GM23338 (cell line): ENCODE data around the gene LRRN1. TPM values are rescaled to one million over a fixed set of nuclear protein-coding genes. Genes with fewer than 3 reads are reported as not detected.
A peak's percentile ranks its signal among the peaks of the same experiment; 100 is the strongest.

Source experiments
- ATAC-seq: fragments of 200-7000 bp; cut with Tn5 transposase; 3 replicates; pipeline ENCODE4 v1.9.1; 2020
- DNase-seq: peaks from one replicate; pipeline ENCODE4 v3.0.0-alpha.2; 2015; ENCODE audit warnings: low spot score
- H2AFZ ChIP-seq: fragments of 200-600 bp; sonication (generic); 2 replicates; pipeline ENCODE4 v1.8.0; 2016; ENCODE audit warnings: antibody characterized with exemption, mild to moderate bottlenecking, moderate library complexity
- H3F3A ChIP-seq: fragments of 200-600 bp; sonication (generic); replicated peaks from 2 replicates; pipeline ENCODE4 v1.8.0; 2017; ENCODE audit warnings: antibody characterized with exemption, mixed run types, low read depth
- H3K27ac ChIP-seq: fragments of 200-600 bp; sonication (generic); 2 replicates; pipeline ENCODE4 v1.6.1; 2016; ENCODE audit warnings: low read depth
- H3K27me3 ChIP-seq: fragments of 200-600 bp; sonication (generic); 2 replicates; pipeline ENCODE4 v1.8.0; 2016; ENCODE audit warnings: mild to moderate bottlenecking, mixed run types, moderate library complexity; ENCODE audit not compliant: insufficient read depth
- H3K36me3 ChIP-seq: fragments of 200-600 bp; sonication (generic); 2 replicates; pipeline ENCODE4 v1.8.0; 2016; ENCODE audit warnings: mild to moderate bottlenecking; ENCODE audit not compliant: insufficient read depth
- H3K4me1 ChIP-seq: fragments of 200-600 bp; sonication (generic); 2 replicates; pipeline ENCODE4 v1.8.0; 2016; ENCODE audit warnings: mild to moderate bottlenecking, moderate library complexity; ENCODE audit not compliant: insufficient read depth
- H3K4me2 ChIP-seq: fragments of 200-600 bp; sonication (generic); 2 replicates; pipeline ENCODE4 v1.7.1; 2017; ENCODE audit warnings: mixed run types
- H3K4me3 ChIP-seq: fragments of 200-600 bp; sonication (generic); 2 replicates; pipeline ENCODE4 v1.6.1; 2016; ENCODE audit warnings: mixed run types
- H3K79me2 ChIP-seq: fragments of 200-600 bp; sonication (generic); replicated peaks from 2 replicates; pipeline ENCODE4 v1.8.0; 2017; ENCODE audit warnings: mild to moderate bottlenecking; ENCODE audit not compliant: insufficient read depth
- H3K9me2 ChIP-seq: fragments of 200-600 bp; sonication (generic); 2 replicates; pipeline ENCODE4 v1.8.0; 2017; ENCODE audit not compliant: insufficient read depth
- H4K20me1 ChIP-seq: fragments of 200-600 bp; sonication (generic); replicated peaks from 2 replicates; pipeline ENCODE4 v1.8.0; 2017; ENCODE audit warnings: mild to moderate bottlenecking; ENCODE audit not compliant: insufficient read depth
- H3K27ac Mint-ChIP-seq: 2 replicates; pipeline ENCODE4 v1.8.0; 2020; ENCODE audit warnings: inconsistent platforms, mild to moderate bottlenecking, moderate library complexity, mixed read lengths
- H3K27me3 Mint-ChIP-seq: 3 replicates; pipeline ENCODE4 v1.8.0; 2022; ENCODE audit warnings: low read depth, mild to moderate bottlenecking, moderate library complexity, mixed read lengths, inconsistent platforms; ENCODE audit not compliant: insufficient read depth, poor library complexity
- H3K36me3 Mint-ChIP-seq: 3 replicates; pipeline ENCODE4 v1.8.0; 2021; ENCODE audit warnings: low read depth, mild to moderate bottlenecking, inconsistent platforms, moderate library complexity, mixed read lengths
- H3K4me1 Mint-ChIP-seq: 3 replicates; pipeline ENCODE4 v1.8.0; 2020; ENCODE audit warnings: mild to moderate bottlenecking, inconsistent platforms, mixed read lengths
- H3K4me3 Mint-ChIP-seq: 3 replicates; pipeline ENCODE4 v1.8.0; 2021; ENCODE audit warnings: moderate library complexity, mild to moderate bottlenecking, inconsistent platforms, mixed read lengths
- H3K9me3 Mint-ChIP-seq: 3 replicates; pipeline ENCODE4 v1.8.0; 2020; ENCODE audit warnings: moderate library complexity, mild to moderate bottlenecking, inconsistent platforms, mixed read lengths
- CREB1 ChIP-seq: fragments of 250-450 bp; sonication (Bioruptor Pico); IDR thresholded peaks from 2 replicates; pipeline ENCODE4 v1.5.0; 2020; ENCODE audit warnings: low read depth, mild to moderate bottlenecking, moderate library complexity
- CTCF ChIP-seq, 2 experiments: fragments of 200-600 bp in 1 of 2; sonication (generic) in 1 of 2; conservative IDR thresholded peaks; 2 replicates each; pipeline versions ENCODE4 v1.5.1 to v1.6.1; 2016 to 2017; ENCODE audit warnings: antibody characterized with exemption in 2 of 2, low read depth in 2 of 2, mild to moderate bottlenecking in 2 of 2, moderate library complexity in 1 of 2
- EZH2 ChIP-seq: fragments of 200-600 bp; sonication (generic); IDR thresholded peaks from one replicate; pipeline ENCODE4 v1.8.0; 2017; ENCODE audit warnings: antibody characterized with exemption, mild to moderate bottlenecking, low read depth; ENCODE audit not compliant: unreplicated experiment
- EZH2phosphoT487 ChIP-seq: fragments of 200-600 bp; sonication (generic); IDR thresholded peaks from one replicate; pipeline ENCODE4 v1.8.1; 2018; ENCODE audit warnings: antibody characterized with exemption; ENCODE audit not compliant: unreplicated experiment
- JUNB ChIP-seq: IDR thresholded peaks from one replicate; pipeline ENCODE4 v1.6.1; 2016; ENCODE audit warnings: antibody characterized with exemption; ENCODE audit not compliant: unreplicated experiment
- NANOG ChIP-seq: IDR thresholded peaks from 2 replicates; pipeline ENCODE4 v1.6.1; 2016; ENCODE audit warnings: antibody characterized with exemption, borderline replicate concordance
- POLR2AphosphoS5 ChIP-seq: IDR thresholded peaks from 2 replicates; pipeline ENCODE4 v1.6.1; 2016; ENCODE audit warnings: antibody characterized with exemption, low read depth
- REST ChIP-seq: IDR thresholded peaks from one replicate; pipeline ENCODE4 v1.6.1; 2018; ENCODE audit warnings: antibody characterized with exemption; ENCODE audit not compliant: unreplicated experiment
- ZNF114 ChIP-seq: fragments of 250-450 bp; sonication (Bioruptor Pico); IDR thresholded peaks from 2 replicates; pipeline ENCODE4 v1.5.0; 2020; ENCODE audit warnings: mild to moderate bottlenecking, moderate library complexity
- ZNF331 ChIP-seq: fragments of 250-450 bp; sonication (Bioruptor Pico); IDR thresholded peaks from 2 replicates; pipeline ENCODE4 v1.5.0; 2020; ENCODE audit warnings: low read depth, mild to moderate bottlenecking, moderate library complexity
- polyA plus RNA-seq: library from polyadenylated mRNA; unstranded; fragments of >200 nt; fragmentation: Nextera tagmentation; extraction: Ambion mirVana; gene quantifications from 2 replicates; pipeline ENCODE4 v1.2.1, GENCODE V29; 2016
- total RNA-seq: library from RNA; depleted of rRNA; stranded (reverse); fragments of >200 nt; shearing (Covaris generic); gene quantifications from 2 replicates; pipeline ENCODE4 v1.2.3, GENCODE V29; 2014
- TF ChIP-seq, protein P1 (sequence below): fragments of 250-450 bp; sonication (Bioruptor Pico); IDR thresholded peaks from 2 replicates; pipeline ENCODE4 v1.5.0; 2020; ENCODE audit warnings: mild to moderate bottlenecking, moderate library complexity

LRRN1 gene
- total and polyA plus RNA-seq, 2 experiments from 2014 or later = 85.7 to 172 TPM

DNA sequence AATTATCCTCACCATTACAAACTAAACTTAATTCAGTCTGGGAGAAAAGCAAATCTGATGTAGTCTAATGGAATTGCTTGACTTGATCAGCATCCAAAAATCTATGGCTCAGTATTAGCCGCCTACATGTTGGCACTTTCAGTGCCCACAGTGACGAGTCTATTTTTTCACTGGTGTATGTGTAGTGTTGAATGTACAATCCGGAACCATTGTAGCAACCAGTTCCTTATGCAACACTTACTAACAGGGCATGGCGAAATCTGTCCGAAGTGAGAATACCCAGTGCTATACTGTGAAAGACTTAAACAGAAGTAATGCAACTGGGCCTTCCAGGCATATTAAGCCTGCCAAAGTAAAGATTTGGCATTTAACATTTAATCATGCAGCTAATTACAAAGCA is 18.6 kb downstream of the LRRN1 start:
- peaks cover 29% of the 10 kb centered on the region for H3K4me1 Mint-ChIP-seq
- peaks cover 21% of the 10 kb centered on the region; the same call in 1 of the 2 replicates for H3K4me1 ChIP-seq
- H4K20me1 ChIP-seq = peaks cover 57% of the 10 kb centered on the region
- H3K27me3 ChIP-seq = no peaks in the 10 kb centered on the region
- H3K4me3 ChIP-seq = no peak overlapping the region
- no peak overlapping the region for H3K4me2 ChIP-seq
- no peaks in the 10 kb centered on the region for H3F3A ChIP-seq
- H2AFZ ChIP-seq = no peak overlapping the region
- H3K9me3 Mint-ChIP-seq = no peaks in the 10 kb centered on the region
- H3K27ac ChIP-seq = no peak overlapping the region
- H3K27me3 Mint-ChIP-seq = no peaks in the 10 kb centered on the region
- TF ChIP-seq REST (no peak), NANOG (no peak)
- H3K9me2 ChIP-seq = no peaks in the 10 kb centered on the region
- peaks cover 54% of the 10 kb centered on the region for H3K36me3 Mint-ChIP-seq
- no peak overlapping the region for H3K4me3 Mint-ChIP-seq
- ATAC-seq (no peak), DNase-seq (no peak)
- peaks cover 100% of the 10 kb centered on the region for H3K79me2 ChIP-seq
- peaks cover 35% of the 10 kb centered on the region for H3K36me3 ChIP-seq
- no peak overlapping the region for H3K27ac Mint-ChIP-seq

DNA sequence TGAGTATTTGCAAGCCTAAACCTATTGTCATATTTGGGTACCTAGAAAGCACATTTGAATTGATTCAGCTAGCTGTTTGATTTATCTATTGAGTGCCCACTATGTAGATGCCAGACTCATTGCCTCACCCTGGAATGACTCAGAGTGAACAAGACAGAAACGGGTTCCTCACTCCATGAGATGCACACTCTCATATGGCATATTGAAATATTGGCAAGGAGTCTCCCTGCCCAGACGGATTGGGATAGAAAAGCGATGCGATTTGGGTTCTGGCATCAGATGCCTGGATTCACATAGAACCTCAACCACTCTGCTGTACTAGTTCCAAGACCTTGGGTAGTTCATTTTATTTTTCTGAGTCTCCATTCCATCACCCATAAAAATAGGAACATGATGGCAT is 22.5 kb downstream of the LRRN1 start:
- peaks cover 39% of the 10 kb centered on the region for H4K20me1 ChIP-seq
- H3F3A ChIP-seq = no peaks in the 10 kb centered on the region
- Mint-ChIP-seq H3K27ac (0 out of 2 replicates have a peak overlapping the region, but pooled peaks have one; percentile 23), H3K27me3 (no peaks in the 10 kb centered on the region), H3K4me3 (no peak overlapping the region), H3K9me3 (no peaks in the 10 kb centered on the region), H3K4me1 (peaks cover 31% of the 10 kb centered on the region), H3K36me3 (peaks cover 58% of the 10 kb centered on the region)
- DNase-seq (no peak), ATAC-seq (no peak)
- H2AFZ ChIP-seq = no peak overlapping the region
- no peak overlapping the region for H3K27ac ChIP-seq
- no peak overlapping the region for H3K4me2 ChIP-seq
- 0 out of 2 replicates have a peak, but pooled peaks cover 17% of the 10 kb centered on the region for H3K4me1 ChIP-seq
- H3K4me3 ChIP-seq = no peak overlapping the region
- no peaks in the 10 kb centered on the region for H3K27me3 ChIP-seq
- peaks cover 100% of the 10 kb centered on the region for H3K79me2 ChIP-seq
- H3K36me3 ChIP-seq = peaks cover 24% of the 10 kb centered on the region
- H3K9me2 ChIP-seq = no peaks in the 10 kb centered on the region
- TF ChIP-seq, protein P1, sequence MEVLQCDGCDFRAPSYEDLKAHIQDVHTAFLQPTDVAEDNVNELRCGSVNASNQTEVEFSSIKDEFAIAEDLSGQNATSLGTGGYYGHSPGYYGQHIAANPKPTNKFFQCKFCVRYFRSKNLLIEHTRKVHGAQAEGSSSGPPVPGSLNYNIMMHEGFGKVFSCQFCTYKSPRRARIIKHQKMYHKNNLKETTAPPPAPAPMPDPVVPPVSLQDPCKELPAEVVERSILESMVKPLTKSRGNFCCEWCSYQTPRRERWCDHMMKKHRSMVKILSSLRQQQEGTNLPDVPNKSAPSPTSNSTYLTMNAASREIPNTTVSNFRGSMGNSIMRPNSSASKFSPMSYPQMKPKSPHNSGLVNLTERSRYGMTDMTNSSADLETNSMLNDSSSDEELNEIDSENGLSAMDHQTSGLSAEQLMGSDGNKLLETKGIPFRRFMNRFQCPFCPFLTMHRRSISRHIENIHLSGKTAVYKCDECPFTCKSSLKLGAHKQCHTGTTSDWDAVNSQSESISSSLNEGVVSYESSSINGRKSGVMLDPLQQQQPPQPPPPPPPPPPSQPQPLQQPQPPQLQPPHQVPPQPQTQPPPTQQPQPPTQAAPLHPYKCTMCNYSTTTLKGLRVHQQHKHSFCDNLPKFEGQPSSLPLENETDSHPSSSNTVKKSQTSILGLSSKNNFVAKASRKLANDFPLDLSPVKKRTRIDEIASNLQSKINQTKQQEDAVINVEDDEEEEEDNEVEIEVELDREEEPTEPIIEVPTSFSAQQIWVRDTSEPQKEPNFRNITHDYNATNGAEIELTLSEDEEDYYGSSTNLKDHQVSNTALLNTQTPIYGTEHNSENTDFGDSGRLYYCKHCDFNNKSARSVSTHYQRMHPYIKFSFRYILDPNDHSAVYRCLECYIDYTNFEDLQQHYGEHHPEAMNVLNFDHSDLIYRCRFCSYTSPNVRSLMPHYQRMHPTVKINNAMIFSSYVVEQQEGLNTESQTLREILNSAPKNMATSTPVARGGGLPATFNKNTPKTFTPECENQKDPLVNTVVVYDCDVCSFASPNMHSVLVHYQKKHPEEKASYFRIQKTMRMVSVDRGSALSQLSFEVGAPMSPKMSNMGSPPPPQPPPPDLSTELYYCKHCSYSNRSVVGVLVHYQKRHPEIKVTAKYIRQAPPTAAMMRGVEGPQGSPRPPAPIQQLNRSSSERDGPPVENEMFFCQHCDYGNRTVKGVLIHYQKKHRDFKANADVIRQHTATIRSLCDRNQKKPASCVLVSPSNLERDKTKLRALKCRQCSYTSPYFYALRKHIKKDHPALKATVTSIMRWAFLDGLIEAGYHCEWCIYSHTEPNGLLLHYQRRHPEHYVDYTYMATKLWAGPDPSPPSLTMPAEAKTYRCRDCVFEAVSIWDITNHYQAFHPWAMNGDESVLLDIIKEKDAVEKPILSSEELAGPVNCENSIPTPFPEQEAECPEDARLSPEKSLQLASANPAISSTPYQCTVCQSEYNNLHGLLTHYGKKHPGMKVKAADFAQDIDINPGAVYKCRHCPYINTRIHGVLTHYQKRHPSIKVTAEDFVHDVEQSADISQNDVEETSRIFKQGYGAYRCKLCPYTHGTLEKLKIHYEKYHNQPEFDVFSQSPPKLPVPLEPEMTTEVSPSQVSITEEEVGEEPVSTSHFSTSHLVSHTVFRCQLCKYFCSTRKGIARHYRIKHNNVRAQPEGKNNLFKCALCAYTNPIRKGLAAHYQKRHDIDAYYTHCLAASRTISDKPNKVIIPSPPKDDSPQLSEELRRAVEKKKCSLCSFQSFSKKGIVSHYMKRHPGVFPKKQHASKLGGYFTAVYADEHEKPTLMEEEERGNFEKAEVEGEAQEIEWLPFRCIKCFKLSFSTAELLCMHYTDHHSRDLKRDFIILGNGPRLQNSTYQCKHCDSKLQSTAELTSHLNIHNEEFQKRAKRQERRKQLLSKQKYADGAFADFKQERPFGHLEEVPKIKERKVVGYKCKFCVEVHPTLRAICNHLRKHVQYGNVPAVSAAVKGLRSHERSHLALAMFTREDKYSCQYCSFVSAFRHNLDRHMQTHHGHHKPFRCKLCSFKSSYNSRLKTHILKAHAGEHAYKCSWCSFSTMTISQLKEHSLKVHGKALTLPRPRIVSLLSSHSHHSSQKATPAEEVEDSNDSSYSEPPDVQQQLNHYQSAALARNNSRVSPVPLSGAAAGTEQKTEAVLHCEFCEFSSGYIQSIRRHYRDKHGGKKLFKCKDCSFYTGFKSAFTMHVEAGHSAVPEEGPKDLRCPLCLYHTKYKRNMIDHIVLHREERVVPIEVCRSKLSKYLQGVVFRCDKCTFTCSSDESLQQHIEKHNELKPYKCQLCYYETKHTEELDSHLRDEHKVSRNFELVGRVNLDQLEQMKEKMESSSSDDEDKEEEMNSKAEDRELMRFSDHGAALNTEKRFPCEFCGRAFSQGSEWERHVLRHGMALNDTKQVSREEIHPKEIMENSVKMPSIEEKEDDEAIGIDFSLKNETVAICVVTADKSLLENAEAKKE (CRISPR knock-in tag) = no peak
- TF ChIP-seq POLR2AphosphoS5 = no peak
- TF ChIP-seq CREB1 (CRISPR knock-in tag) = no peak
- TF ChIP-seq JUNB = no peak
- no peak for TF ChIP-seq EZH2phosphoT487
- no peak for TF ChIP-seq CTCF (conservative IDR thresholded peaks at IDR 0.05; ENCODE audit: low read depth in 2 of 2)
- TF ChIP-seq NANOG = no peak
- no peak for TF ChIP-seq ZNF331 (CRISPR knock-in tag)
- no peak for TF ChIP-seq ZNF114
- no peak for TF ChIP-seq EZH2
